K562 (cell line): ENCODE measurements around the gene STK16. TPM values are rescaled to one million over a fixed set of nuclear protein-coding genes. Genes with fewer than 3 reads are reported as not detected.
A peak's percentile ranks its signal among the peaks of the same experiment; 100 is the strongest.

Experiments used
- ATAC-seq: fragments of 200-7000 bp; cut with Tn5 transposase; 3 replicates; pipeline ENCODE4 v1.9.1; 2020; ENCODE audit warnings: moderate library complexity
- BruUV-seq: library from RNA; stranded (reverse); fragments of 400-500 nt; replicated peaks from 2 replicates; lab custom pipeline; 2021; lab: Mats Ljungman, UMichigan
- CTCF ChIA-PET: fragments of 300-600 bp; formaldehyde crosslinking; extraction: SDS; loops from one replicate; lab custom pipeline; 2021; ENCODE audit warnings: low intra/inter-chr PET ratio; lab: Yijun Ruan, JAX
- POLR2A ChIA-PET: fragments of 300-600, 350-650 bp; sonication (Branson Sonifier 250); formaldehyde crosslinking; extraction: SDS; loops from one replicate; lab custom pipeline; 2021; ENCODE audit warnings: antibody characterized with exemption, inconsistent platforms; lab: Yijun Ruan, JAX
- DNase-seq, 4 experiments: peaks; one replicate each; pipeline versions ENCODE4 v3.0.0 to v3.0.0-alpha.2; 2011 to 2018; ENCODE audit warnings: low spot score in 3 of 4, mixed read lengths in 3 of 4; ENCODE audit errors: extremely low read depth in 1 of 4
- FAIRE-seq: peaks from 2 replicates; lab custom pipeline; 2011; peaks lifted over from hg19 to GRCh38; lab: Jason Lieb, UNC
- H2AFZ ChIP-seq: 2 replicates; pipeline ENCODE4 v1.6.0; 2011; ENCODE audit warnings: low read depth, low read length, control low read depth, inconsistent platforms
- H3K27ac ChIP-seq: fragments of 200-600 bp; 3 replicates; pipeline ENCODE4 v1.8.0; 2011; ENCODE audit warnings: low read depth, mild to moderate bottlenecking, control low read depth, inconsistent platforms, low read length, moderate library complexity, mixed read lengths; ENCODE audit errors: extremely low read depth
- H3K27me3 ChIP-seq, 2 experiments: fragments of 300-600 bp in 1 of 2; 2 replicates in 1 of 2; 3 replicates in 1 of 2; pipeline versions ENCODE4 v1.6.0 to v1.8.0; 2011; ENCODE audit warnings: inconsistent platforms in 2 of 2, low read length in 2 of 2, mild to moderate bottlenecking in 1 of 2, mixed read lengths in 1 of 2, moderate library complexity in 1 of 2; ENCODE audit not compliant: control insufficient read depth in 2 of 2, insufficient read depth in 2 of 2
- H3K36me3 ChIP-seq: fragments of 300-600 bp; 3 replicates; pipeline ENCODE4 v1.8.0; 2011; ENCODE audit warnings: mild to moderate bottlenecking, low read length, inconsistent platforms; ENCODE audit not compliant: control insufficient read depth, insufficient read depth
- H3K4me1 ChIP-seq, 2 experiments: fragments of 200-600 bp in 1 of 2; replicated peaks in 1 of 2; 2 replicates in 1 of 2; 3 replicates in 1 of 2; pipeline versions ENCODE4 v1.5.1 to v1.8.0; 2011; ENCODE audit warnings: inconsistent platforms in 2 of 2, low read length in 2 of 2, mild to moderate bottlenecking in 1 of 2, mixed read lengths in 1 of 2, moderate library complexity in 1 of 2; ENCODE audit not compliant: control insufficient read depth in 2 of 2, insufficient read depth in 2 of 2
- H3K4me2 ChIP-seq: 2 replicates; pipeline ENCODE4 v1.6.1; 2011; ENCODE audit warnings: low read length, control low read depth, inconsistent platforms, mixed read lengths; ENCODE audit not compliant: insufficient read depth
- H3K4me3 ChIP-seq: fragments of 200-600 bp; sonication (generic), shearing (Covaris generic); 2 replicates; pipeline ENCODE4 v1.5.1; 2016; ENCODE audit warnings: control low read depth, inconsistent platforms
- H3K79me2 ChIP-seq: fragments of 200-600 bp; 3 replicates; pipeline ENCODE4 v1.8.0; 2011; ENCODE audit warnings: low read length, inconsistent platforms; ENCODE audit not compliant: control insufficient read depth, insufficient read depth
- H3K9ac ChIP-seq, 2 experiments: 2 replicates each; pipeline versions ENCODE4 v1.6.0 to v1.6.1; 2011; ENCODE audit warnings: low read depth in 2 of 2, low read length in 2 of 2, control low read depth in 1 of 2, inconsistent platforms in 1 of 2, mild to moderate bottlenecking in 1 of 2, mixed read lengths in 1 of 2; ENCODE audit not compliant: insufficient read depth in 1 of 2
- H3K9me1 ChIP-seq: one replicate; pipeline ENCODE4 v1.6.0; 2011; ENCODE audit warnings: inconsistent platforms, mild to moderate bottlenecking, low read length, moderate library complexity; ENCODE audit not compliant: control insufficient read depth, insufficient read depth
- H3K9me3 ChIP-seq: replicated peaks from 2 replicates; pipeline ENCODE4 v1.5.1; 2011; ENCODE audit warnings: low read depth, low read length, inconsistent platforms; ENCODE audit not compliant: control insufficient read depth, insufficient read depth
- H4K20me1 ChIP-seq: replicated peaks from 2 replicates; pipeline ENCODE4 v1.6.1; 2011; ENCODE audit warnings: low read length, inconsistent platforms, mixed read lengths; ENCODE audit not compliant: control insufficient read depth, insufficient read depth
- ARNT ChIP-seq, 2 experiments: fragments of 450-650 bp; IDR thresholded peaks; 2 replicates each; pipeline ENCODE4 v1.6.1; 2016; ENCODE audit warnings: mild to moderate bottlenecking in 1 of 2
- ATF3 ChIP-seq, 2 experiments: fragments of 450-650 bp in 1 of 2; sonication (generic) in 1 of 2; formaldehyde crosslinking in 1 of 2; IDR thresholded peaks in 1 of 2; conservative IDR thresholded peaks in 1 of 2; 2 replicates each; pipeline versions ENCODE4 v1.6.1 to v1.8.1; 2016 to 2023; ENCODE audit warnings: mild to moderate bottlenecking in 2 of 2, moderate library complexity in 2 of 2, inconsistent platforms in 1 of 2, missing genetic modification reagents in 1 of 2
- ATF7 ChIP-seq: fragments of 450-650 bp; IDR thresholded peaks from 2 replicates; pipeline ENCODE4 v1.7.1; 2014; ENCODE audit warnings: mild to moderate bottlenecking, moderate library complexity
- FUS ChIP-seq: fragments of 200-400 bp; formaldehyde crosslinking; optimal IDR thresholded peaks from 2 replicates; pipeline ENCODE3; 2017; ENCODE audit warnings: low read depth, low read length
- GMEB1 ChIP-seq: fragments of 250-450 bp; sonication (Bioruptor Pico); IDR thresholded peaks from 2 replicates; pipeline ENCODE4 v1.4.0; 2020; ENCODE audit warnings: mild to moderate bottlenecking
- JUND ChIP-seq, 2 experiments: IDR thresholded peaks; 2 replicates in 1 of 2; 3 replicates in 1 of 2; pipeline ENCODE4 v1.6.1; 2011; ENCODE audit warnings: borderline replicate concordance in 2 of 2, low read depth in 2 of 2, low read length in 2 of 2, improper control_type of control experiment in 1 of 2, missing biosample characterization in 1 of 2, missing genetic modification characterization in 1 of 2, missing genetic modification reagents in 1 of 2
- NCOA2 ChIP-seq, 2 experiments: fragments of 450-650 bp; IDR thresholded peaks; 2 replicates each; pipeline ENCODE4 v1.6.1; 2018; ENCODE audit warnings: mild to moderate bottlenecking in 2 of 2, moderate library complexity in 1 of 2; ENCODE audit not compliant: partially characterized antibody in 2 of 2
- PHB ChIP-seq: fragments of 250-450 bp; sonication (Bioruptor Pico); IDR thresholded peaks from 2 replicates; pipeline ENCODE4 v1.5.0; 2021
- PHF20 ChIP-seq: fragments of 450-650 bp; IDR thresholded peaks from 2 replicates; pipeline ENCODE4 v1.6.1; 2018; ENCODE audit not compliant: partially characterized antibody
- POLR2G ChIP-seq: fragments of 200-400 bp; formaldehyde crosslinking; IDR thresholded peaks from 2 replicates; pipeline ENCODE4 v1.6.1; 2017; ENCODE audit warnings: low read depth, mild to moderate bottlenecking, antibody characterized with exemption, low read length, moderate library complexity
- RCOR1 ChIP-seq, 2 experiments: IDR thresholded peaks; 2 replicates each; pipeline ENCODE4 v1.6.1; 2012; ENCODE audit warnings: low read depth in 2 of 2, low read length in 2 of 2, borderline replicate concordance in 1 of 2, improper control_type of control experiment in 1 of 2
- RFX5 ChIP-seq: IDR thresholded peaks from 2 replicates; pipeline ENCODE4 v1.6.1; 2011; ENCODE audit warnings: low read depth, mild to moderate bottlenecking, improper control_type of control experiment, low read length
- RNF219 ChIP-seq: fragments of 250-450 bp; sonication (Bioruptor Pico); IDR thresholded peaks from 2 replicates; pipeline ENCODE4 v1.5.0; 2022; ENCODE audit warnings: mild to moderate bottlenecking
- SPI1 ChIP-seq: IDR thresholded peaks from 2 replicates; pipeline ENCODE4 v1.6.1; 2011; ENCODE audit warnings: low read depth, low read length, control low read depth, borderline replicate concordance
- ZC3H11A ChIP-seq: IDR thresholded peaks from 2 replicates; pipeline ENCODE4 v1.6.1; 2012; ENCODE audit warnings: low read depth, low read length, improper control_type of control experiment
- ZNF347 ChIP-seq: fragments of 450-650 bp; formaldehyde crosslinking; IDR thresholded peaks from 2 replicates; pipeline ENCODE4 v1.4.0; 2020; ENCODE audit warnings: low read depth, mild to moderate bottlenecking, moderate library complexity
- ZNF431 ChIP-seq: sonication (generic); formaldehyde crosslinking; IDR thresholded peaks from 2 replicates; pipeline ENCODE4 v1.8.0; 2022; ENCODE audit warnings: mild to moderate bottlenecking, missing genetic modification reagents
- WGBS: fragments of 100-300 bp; shearing (Covaris generic); methylation state at CpG from one replicate; pipeline ENCODE4 v1.1.6; 2016; ENCODE audit warnings: low coverage, mixed read lengths; ENCODE audit not compliant: insufficient coverage; ENCODE audit errors: missing lambda C conversion rate; 5-methylcytosine and 5-hydroxymethylcytosine counted together
- in situ Hi-C: fragments of 300-500 bp; cut with MboI; formaldehyde crosslinking; loops from 4 replicates; pipeline ENCODE4 v1.15.0; 2018; ENCODE audit warnings: inconsistent platforms, mixed read lengths
- intact Hi-C: fragments of 100-400 bp; cut with micrococcal nuclease; formaldehyde crosslinking; loops from 2 replicates; pipeline ENCODE4 v1.14.2; 2022
- polyA plus RNA-seq, 8 experiments: library from polyadenylated mRNA; depleted of rRNA in 4 of 8; stranded (reverse) in 5 of 8; unstranded in 3 of 8; fragments of >200 nt; fragmentation: Nextera tagmentation in 2 of 8; fragmentation: Illumina TruSeq in 1 of 8; extraction: Ambion mirVana in 2 of 8; extraction: Trizol in 1 of 8; gene quantifications; 2 replicates each; pipeline versions ENCODE4 v1.2.1 to v1.2.3, GENCODE V29; 2011 to 2014; ENCODE audit warnings: inconsistent platforms in 1 of 8, missing spikeins in 1 of 8
- total RNA-seq, 7 experiments: library from RNA; depleted of rRNA in 6 of 7; stranded (reverse); fragments of >200 nt in 6 of 7; fragmentation: Illumina TruSeq in 2 of 7; extraction: Trizol in 2 of 7; gene quantifications; 2 replicates each; pipeline versions ENCODE4 v1.2.1 to v1.2.3, GENCODE V29; 2011 to 2021; ENCODE audit warnings: low replicate concordance in 1 of 7

The STK16 gene
- total and polyA plus RNA-seq, 9 of the 15 experiments (the other 6 are each of a cell fraction or from before 2014, with no cell fraction given), result 5.4 to 36.2 (median 17.8) TPM

GRCh38 chr2:219254590-219255201, 9.4 kb downstream of the STK16 start:
- 0 out of 5 replicates have a peak, but pooled peaks cover 0 to 4% of the 10 kb centered on the region in 2 experiments for H3K27me3 ChIP-seq
- peaks cover 13 to 40% of the 10 kb centered on the region in 2 experiments; a peak in 4 of 5 replicates for H3K4me1 ChIP-seq
- peak overlapping the region; percentile 58 for H3K4me3 ChIP-seq
- H3K36me3 ChIP-seq, result peaks cover 24% of the 10 kb centered on the region; the same call in 2 of the 3 replicates
- peak overlapping the region; percentile 88 for H2AFZ ChIP-seq
- no peak overlapping the region for H3K27ac ChIP-seq
- no peaks in the 10 kb centered on the region for H3K9me1 ChIP-seq
- intact Hi-C loops, result no loop called here
- no peak for FAIRE-seq
- peak overlapping the region; percentile 82 for H3K4me2 ChIP-seq
- no peak for ATAC-seq
- H4K20me1 ChIP-seq, result 0 out of 2 replicates have a peak, but pooled peaks cover 2% of the 10 kb centered on the region
- ChIA-PET CTCF (interaction anchor here (0.8 kb wide), 1 partner anchor 40 kb away, joined by 5 read pairs; no protein-coding TSS in a partner anchor), POLR2A (interaction anchor here (0.7 to 2.0 kb wide), 8 partner anchors 9 to 112 kb away, joined by 3 to 8 read pairs (median 4); partner anchors contain the start of genes DNAJB2, GLB1L and STK16)
- peak overlapping the region; percentile 71 to 92; a peak in 3 of 4 replicates for H3K9ac ChIP-seq
- no peaks in the 10 kb centered on the region for H3K9me3 ChIP-seq
- 6% methylated on average over 8 of the region's 12 CpGs for WGBS
- peaks cover 24% of the 10 kb centered on the region for H3K79me2 ChIP-seq
- in situ Hi-C loops, result no loop called here
- no peak for DNase-seq
- BruUV-seq, result no TSS peak
- TF ChIP-seq GMEB1 (CRISPR knock-in tag), result no peak
- TF ChIP-seq ZC3H11A, result no peak
- TF ChIP-seq ATF7, result peak; percentile 63
- TF ChIP-seq ARNT (IDR thresholded peaks at IDR 0.05), result no peak
- TF ChIP-seq SPI1, result no peak
- no peak for TF ChIP-seq ZNF347 (CRISPR knock-in tag)
- TF ChIP-seq FUS, result no peak
- no peak for TF ChIP-seq PHB (CRISPR knock-in tag)
- TF ChIP-seq RFX5, result no peak
- TF ChIP-seq POLR2G, result no peak
- TF ChIP-seq ATF3 (IDR thresholded peaks at IDR 0.05), result peak; percentile 49
- no peak for TF ChIP-seq ATF3 (CRISPR knock-in tag; conservative IDR thresholded peaks at IDR 0.05)
- 0 out of 4 replicates have a peak, but pooled peaks of 1 of the 2 experiments have one; percentile 37 for TF ChIP-seq RCOR1 (IDR thresholded peaks at IDR 0.05; ENCODE audit: borderline replicate concordance in 1 of 2, low read depth in 2 of 2, low read length in 2 of 2)
- no peak for TF ChIP-seq PHF20
- no peak for TF ChIP-seq RNF219 (CRISPR knock-in tag)
- no peak for TF ChIP-seq NCOA2 (IDR thresholded peaks at IDR 0.05; ENCODE audit: partially characterized antibody in 2 of 2)
- TF ChIP-seq JUND (IDR thresholded peaks at IDR 0.05; ENCODE audit: borderline replicate concordance, low read depth, low read length), result no peak
- peak; percentile 33; the same call in 1 of the 3 replicates for TF ChIP-seq JUND (tag; IDR thresholded peaks at IDR 0.05; ENCODE audit: borderline replicate concordance, low read depth, low read length)
- TF ChIP-seq ZNF431, result no peak
